ENCODE data around the gene EMC1. TPM values are rescaled to one million over a fixed set of nuclear protein-coding genes. Genes with fewer than 3 reads are reported as not detected.

EMC1 gene
- polyA plus RNA-seq, 1 donor (not counting 4 experiments of a cell fraction or from before 2014, with no cell fraction given), result 28.6 TPM

- Histone ChIP-seq H3K4me2 (ENCODE audit: control insufficient read depth, extremely low read depth, insufficient read depth, low read depth, low read length) (no peak overlapping the region), H3K79me2 (ENCODE audit: control insufficient read depth, insufficient read depth, low read length) (peaks cover 3% of the 10 kb centered on the region), H3K4me1 (ENCODE audit: control insufficient read depth, extremely low read depth, insufficient read depth, low read length) (no peaks in the 10 kb centered on the region), H3K9me1 (ENCODE audit: control insufficient read depth, extremely low read depth, insufficient read depth, low read length) (no peaks in the 10 kb centered on the region), H2AFZ (ENCODE audit: control insufficient read depth, low read length) (no peak overlapping the region), H3K27ac (ENCODE audit: control insufficient read depth, insufficient read depth, low read length) (no peak overlapping the region), H3K36me3 (ENCODE audit: control insufficient read depth in 2 of 2, extremely low read depth in 1 of 2, insufficient read depth in 2 of 2, low read length in 2 of 2) (peaks cover 29 to 49% of the 10 kb centered on the region in 2 experiments), H3K9ac (ENCODE audit: control insufficient read depth, extremely low read depth, insufficient read depth, low read length) (no peak overlapping the region), H3K9me3 (ENCODE audit: control insufficient read depth, low read depth, low read length) (no peaks in the 10 kb centered on the region), H3K4me3 (ENCODE audit: control insufficient read depth in 2 of 3, extremely low read depth in 1 of 3, insufficient read depth in 2 of 3, low read depth in 1 of 3, low read length in 3 of 3) (no peak overlapping the region), H4K20me1 (ENCODE audit: control insufficient read depth, extremely low read depth, insufficient read depth, low read length) (no peaks in the 10 kb centered on the region), H3K27me3 (ENCODE audit: control insufficient read depth, extremely low read depth, insufficient read depth, low read length) (no peaks in the 10 kb centered on the region)
- DNase-seq (ENCODE audit: low read depth, low spot score) (no peak), FAIRE-seq (no peak)
- TF ChIP-seq CTCF (optimal IDR thresholded peaks at IDR 0.05 in 1 of 3, IDR thresholded peaks at IDR 0.05 in 1 of 3, conservative IDR thresholded peaks at IDR 0.05 in 1 of 3; ENCODE audit: extremely low read depth in 1 of 3, insufficient read depth in 2 of 3, low read length in 3 of 3), result no peak
- no peak for TF ChIP-seq EZH2 (IDR thresholded peaks at IDR 0.05; ENCODE audit: low read length)
- dilution Hi-C loops (cut with MboI; ENCODE audit: extremely low pct_ligation_motif_present, low sequenced_read_pairs), result no loop called here
Observed at GRCh38 chr1:19193004-19193403, 58.3 kb downstream of the EMC1 start.

GRCh38 chr1:19191811-19192210, 59.5 kb downstream of the EMC1 start:
- H3K9me3 ChIP-seq (ENCODE audit: control insufficient read depth, low read depth, low read length), result no peaks in the 10 kb centered on the region
- no peak overlapping the region for H3K4me3 ChIP-seq (ENCODE audit: control insufficient read depth in 2 of 3, extremely low read depth in 1 of 3, insufficient read depth in 2 of 3, low read depth in 1 of 3, low read length in 3 of 3)
- H3K27me3 ChIP-seq (ENCODE audit: control insufficient read depth, extremely low read depth, insufficient read depth, low read length), result no peaks in the 10 kb centered on the region
- no peak overlapping the region for H3K27ac ChIP-seq (ENCODE audit: control insufficient read depth, insufficient read depth, low read length)
- TF ChIP-seq EZH2 (IDR thresholded peaks at IDR 0.05; ENCODE audit: low read length), result no peak
- no peak for TF ChIP-seq CTCF (optimal IDR thresholded peaks at IDR 0.05 in 1 of 3, IDR thresholded peaks at IDR 0.05 in 1 of 3, conservative IDR thresholded peaks at IDR 0.05 in 1 of 3; ENCODE audit: extremely low read depth in 1 of 3, insufficient read depth in 2 of 3, low read length in 3 of 3)
- no peak for FAIRE-seq
- H3K4me2 ChIP-seq (ENCODE audit: control insufficient read depth, extremely low read depth, insufficient read depth, low read depth, low read length), result no peak overlapping the region
- H3K36me3 ChIP-seq (ENCODE audit: control insufficient read depth in 2 of 2, extremely low read depth in 1 of 2, insufficient read depth in 2 of 2, low read length in 2 of 2), result peaks cover 28 to 43% of the 10 kb centered on the region in 2 experiments
- H3K9me1 ChIP-seq (ENCODE audit: control insufficient read depth, extremely low read depth, insufficient read depth, low read length), result no peaks in the 10 kb centered on the region
- H3K79me2 ChIP-seq (ENCODE audit: control insufficient read depth, insufficient read depth, low read length), result peaks cover 3% of the 10 kb centered on the region
- dilution Hi-C loops (cut with MboI; ENCODE audit: extremely low pct_ligation_motif_present, low sequenced_read_pairs), result no loop called here
- H3K4me1 ChIP-seq (ENCODE audit: control insufficient read depth, extremely low read depth, insufficient read depth, low read length), result no peaks in the 10 kb centered on the region
- H4K20me1 ChIP-seq (ENCODE audit: control insufficient read depth, extremely low read depth, insufficient read depth, low read length), result no peaks in the 10 kb centered on the region
- DNase-seq (ENCODE audit: low read depth, low spot score), result no peak
- H2AFZ ChIP-seq (ENCODE audit: control insufficient read depth, low read length), result no peak overlapping the region
- H3K9ac ChIP-seq (ENCODE audit: control insufficient read depth, extremely low read depth, insufficient read depth, low read length), result no peak overlapping the region

Data from keratinocyte (primary cell).